Stimulated activated CD8-positive, alpha-beta memory T cell treated with anti-CD3 and anti-CD28 coated beads, Interleukin-7, amount 100 ng/mL, for 4 hours (primary cell): ENCODE measurements around the gene NUP50.
"Not testable (repeated sequence)": the region's sequence is repeated elsewhere in the genome, so short reads cannot be mapped to it uniquely, and the experiment has no call there.

Experiments used
- DNase-seq, 2 donors: peaks; one replicate each; pipeline ENCODE4 v3.0.0-alpha.2; 2020; ENCODE audit warnings: low read depth in 2 of 2

The NUP50 gene

GRCh38 chr22:45162531-45162930, 1.2 kb upstream of the NUP50 start:
- DNase-seq: no peak

GRCh38 chr22:45163099-45163450, 650 bp upstream of the NUP50 start:
- no peak for DNase-seq

GRCh38 chr22:45164270-45165088, 754 bp downstream of the NUP50 start:
- DNase-seq: peak in 1 of 2 donors; percentile 32

DNA sequence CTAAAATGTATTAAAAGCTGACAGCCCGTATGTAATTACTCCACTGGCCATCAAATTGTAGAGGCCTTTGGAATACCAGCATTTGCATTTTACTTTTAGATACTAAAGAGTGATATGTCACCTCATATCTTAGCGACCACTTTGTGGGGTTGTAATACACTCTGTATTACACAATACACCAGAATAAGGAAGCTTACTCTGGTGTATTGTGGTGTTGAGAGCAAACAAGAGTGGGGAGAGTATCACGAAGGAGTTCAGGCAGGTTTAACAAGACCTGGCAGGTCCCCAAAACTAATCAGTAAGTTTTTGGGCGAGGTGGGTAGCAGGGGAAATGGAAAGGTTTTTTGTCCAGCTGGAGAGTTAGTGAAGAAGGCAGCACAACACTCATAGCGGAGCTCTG, 3.2 kb downstream of the NUP50 start:
- DNase-seq: no peak

GRCh38 chr22:45169591-45170466, 6.1 kb downstream of the NUP50 start:
- no peak for DNase-seq

- no peak for DNase-seq
Observed at GRCh38 chr22:45171830-45172229, 8.1 kb downstream of the NUP50 start.

DNA sequence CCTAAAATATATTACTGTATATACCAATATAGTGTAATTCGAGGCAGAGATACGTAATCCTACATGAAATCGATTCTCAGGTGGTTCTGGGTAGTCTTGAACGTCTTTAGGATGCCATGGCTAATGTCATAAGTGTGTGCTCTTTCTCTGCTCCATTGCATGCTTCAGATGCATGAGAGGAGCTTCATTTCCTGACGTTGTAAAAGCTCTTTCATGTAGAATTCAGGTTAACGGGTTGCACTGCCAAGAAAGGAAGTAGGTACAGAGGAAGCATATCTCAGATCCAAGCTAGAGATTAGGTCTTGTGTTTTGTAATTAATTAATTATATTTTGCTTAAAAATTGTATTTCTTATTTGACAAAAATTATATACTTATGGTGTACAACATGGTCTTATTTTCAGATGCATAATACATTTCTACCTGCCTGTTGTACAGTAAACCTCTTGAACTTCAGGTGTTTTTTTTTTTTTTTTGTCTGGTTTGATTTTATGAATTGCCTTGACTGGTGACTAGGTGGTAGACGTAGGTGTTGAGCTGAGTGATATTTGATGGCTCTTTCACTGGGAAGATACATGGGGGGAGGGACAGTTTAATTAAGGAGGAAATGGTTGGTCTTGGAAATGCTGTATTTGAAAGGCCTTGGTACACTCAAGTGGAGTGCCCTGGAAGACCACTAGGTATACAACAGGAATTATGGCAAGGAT, 9.3 kb downstream of the NUP50 start:
- DNase-seq: no peak

GRCh38 chr22:45179276-45180049, 15.7 kb downstream of the NUP50 start:
- no peak for DNase-seq

- DNase-seq: no peak
Observed at GRCh38 chr22:45180146-45180679, 16.5 kb downstream of the NUP50 start.

DNA sequence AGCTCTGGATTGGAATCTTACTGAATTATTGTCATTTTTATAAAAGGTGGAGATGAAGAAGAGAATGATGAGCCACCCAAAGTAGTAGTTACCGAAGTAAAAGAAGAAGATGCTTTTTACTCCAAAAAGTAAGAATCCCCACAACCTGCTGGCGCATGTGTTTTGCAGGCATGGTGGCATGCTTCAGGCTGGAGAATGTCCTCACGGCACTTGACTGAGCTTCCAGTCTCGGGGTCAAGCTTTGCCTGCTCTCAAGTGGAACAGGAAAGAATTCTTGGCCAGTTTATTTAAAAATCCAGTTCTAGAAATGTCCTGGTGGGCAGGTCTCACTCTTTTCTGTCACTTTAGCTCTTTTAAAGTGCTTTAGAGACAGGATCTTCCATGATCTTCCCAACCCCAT, 17.5 kb downstream of the NUP50 start:
- DNase-seq: no peak

DNA sequence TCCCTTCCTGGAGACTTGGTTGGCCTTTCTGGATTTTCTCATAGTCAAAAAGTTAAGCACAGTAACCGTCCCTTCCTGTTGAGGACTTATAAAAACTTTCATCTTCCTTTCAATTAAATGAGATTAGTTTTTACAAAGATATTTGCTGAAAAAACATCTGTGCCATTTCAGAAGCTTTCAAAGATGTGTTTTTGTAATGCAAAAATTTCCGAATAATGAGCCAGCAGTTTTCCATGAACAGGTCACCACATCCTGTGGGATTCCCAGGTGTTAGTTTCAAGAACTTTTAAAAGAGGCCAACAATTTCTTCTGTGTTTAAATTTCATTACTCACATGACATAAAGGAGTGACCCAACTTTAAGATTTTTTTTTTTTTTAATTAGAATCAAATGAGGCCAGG, 18.0 kb downstream of the NUP50 start:
- DNase-seq: no peak

GRCh38 chr22:45183974-45184373, 20.2 kb downstream of the NUP50 start:
- DNase-seq: no peak

- DNase-seq: no peak
Observed at GRCh38 chr22:45185718-45186514, 22.2 kb downstream of the NUP50 start.

DNA sequence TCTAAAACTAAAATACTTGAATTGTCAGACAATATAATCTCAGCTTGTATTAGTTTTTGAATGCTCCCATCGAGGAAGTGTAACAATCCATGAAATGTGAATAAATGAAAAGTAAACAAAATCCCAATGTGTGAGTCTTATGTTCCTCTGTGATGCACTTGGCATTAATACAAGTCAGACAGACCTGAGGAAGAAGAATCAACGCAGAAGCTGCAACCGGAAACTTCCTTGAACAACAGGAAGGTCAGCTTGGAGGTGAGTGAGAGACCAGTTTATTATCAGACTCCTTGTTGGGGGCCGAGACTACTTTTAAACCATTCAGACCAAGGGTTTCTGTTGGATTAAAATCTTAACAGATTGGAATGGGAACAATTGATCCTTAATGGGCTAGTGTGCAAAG, 24.2 kb downstream of the NUP50 start:
- no peak for DNase-seq

DNA sequence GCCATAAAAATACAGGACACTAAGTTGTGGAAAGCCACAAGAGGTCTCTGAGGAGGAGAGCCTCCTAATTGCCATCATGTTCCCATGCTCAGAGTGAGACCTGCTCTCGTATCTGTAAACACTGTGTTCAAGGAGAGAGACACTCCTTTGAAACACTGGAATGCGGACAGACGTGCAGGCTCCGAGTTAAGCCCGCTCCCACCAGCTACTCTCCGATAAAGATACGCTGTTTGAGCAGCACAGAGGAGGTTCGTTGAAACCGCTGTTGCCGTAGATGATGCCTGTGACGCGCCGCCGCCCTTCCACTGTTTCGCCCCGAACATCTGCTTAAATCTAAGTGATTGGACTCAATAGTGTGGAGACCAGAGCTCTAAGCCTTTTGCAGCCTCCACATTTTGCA, 25.1 kb downstream of the NUP50 start:
- no peak for DNase-seq

DNA sequence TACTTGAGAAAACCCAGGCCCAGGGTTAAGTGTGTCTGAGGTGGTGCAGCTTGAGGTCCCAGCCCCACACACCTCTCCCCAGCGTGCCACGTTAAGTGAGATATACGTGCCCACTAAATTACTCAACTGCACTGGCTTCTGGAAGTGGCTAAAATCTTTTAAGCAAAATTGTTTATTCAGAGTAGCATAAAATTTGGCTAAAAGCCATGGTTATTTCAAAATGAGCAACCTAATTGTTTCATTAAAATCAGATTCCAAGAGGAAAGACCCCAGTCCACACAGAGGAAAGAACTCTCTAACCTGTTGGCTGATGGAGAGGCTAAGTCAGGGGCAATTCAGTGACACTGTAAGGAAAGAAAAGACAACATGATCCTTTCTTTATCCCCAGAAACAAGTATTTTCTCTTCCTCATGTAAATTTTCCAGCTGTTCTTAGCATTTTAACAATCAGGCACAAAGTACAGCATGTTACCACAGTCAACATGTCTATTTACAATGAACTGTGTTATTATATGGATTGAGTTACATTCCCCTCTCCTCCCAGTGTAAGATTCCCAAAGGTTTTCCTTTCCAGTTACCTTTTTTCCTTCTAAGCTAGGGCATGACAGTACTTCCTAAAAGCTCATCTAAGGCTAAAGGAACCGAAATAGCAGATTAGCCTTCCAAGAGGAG, 26.6 kb downstream of the NUP50 start:
- DNase-seq: no peak

DNA sequence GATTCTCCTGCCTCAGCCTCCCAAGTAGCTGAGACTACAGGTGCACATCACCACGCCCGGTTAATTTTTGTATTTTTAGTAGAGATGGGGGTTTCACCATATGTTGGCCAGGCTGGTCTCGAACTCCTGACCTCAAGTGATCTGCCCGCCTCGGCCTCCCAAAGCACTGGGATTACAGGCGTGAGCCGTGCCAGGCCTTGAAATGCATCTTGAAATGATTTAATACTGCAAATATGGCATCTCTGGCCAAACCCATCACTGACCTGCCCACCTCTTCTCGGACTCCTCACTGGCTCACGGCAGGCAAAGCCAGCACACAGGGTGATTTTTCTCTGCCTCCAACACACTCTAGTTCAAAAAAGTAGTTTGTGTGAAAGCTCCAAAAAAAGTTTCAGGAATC, 28.0 kb downstream of the NUP50 start:
- not testable (repeated sequence) for DNase-seq

DNA sequence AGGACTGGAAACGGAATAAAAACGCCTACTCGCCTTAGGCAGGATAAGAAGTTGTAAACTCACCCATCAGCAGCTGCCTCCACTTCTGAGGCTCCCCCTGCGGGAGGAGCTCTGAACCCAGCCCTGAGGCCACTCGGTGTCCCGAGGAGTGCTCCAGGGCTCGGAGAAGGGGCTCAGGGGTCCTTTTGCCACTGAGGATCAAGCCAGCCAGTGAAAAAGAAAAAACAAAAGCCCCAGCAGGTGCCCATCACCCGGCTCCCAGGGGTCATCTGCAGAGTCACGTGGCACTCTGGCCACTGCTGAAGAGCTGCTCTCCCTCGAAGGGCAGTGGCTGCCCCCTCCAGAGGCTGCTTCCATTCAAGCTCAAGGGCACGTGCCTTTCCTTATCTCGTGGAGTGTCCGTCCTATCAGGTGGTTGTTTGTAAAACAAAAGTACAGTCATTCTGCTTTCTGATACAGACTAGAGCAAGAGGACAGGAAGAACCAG, 29.0 kb downstream of the NUP50 start:
- DNase-seq: no peak

DNA sequence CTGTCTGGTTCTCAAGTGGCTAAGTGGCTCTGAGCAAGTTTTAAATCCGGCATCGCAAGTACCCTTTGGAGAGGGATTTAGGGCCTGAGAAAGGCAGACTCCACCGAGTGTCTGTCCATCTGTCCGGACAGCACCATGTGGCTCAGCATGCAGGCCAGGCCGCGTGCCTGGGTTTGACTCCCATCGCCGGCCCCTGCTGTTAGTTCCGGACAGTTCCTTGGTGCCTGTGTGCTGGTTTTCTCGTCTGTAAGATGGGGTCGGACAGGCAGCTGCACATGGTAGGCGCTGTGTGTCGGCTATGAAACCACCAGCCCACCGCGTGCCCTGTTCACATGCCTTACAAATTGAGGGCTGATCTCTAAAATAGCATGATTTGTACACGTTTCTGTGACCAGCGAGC, 31.0 kb downstream of the NUP50 start:
- DNase-seq: no peak

- no peak for DNase-seq
Observed at GRCh38 chr22:45195616-45196015, 31.9 kb downstream of the NUP50 start.
